Endometrium (tissue), 2 donors: ENCODE results near the gene MYO5A.
"Not testable (repeated sequence)": the region's sequence is repeated elsewhere in the genome, so short reads cannot be mapped to it uniquely, and the experiment has no call there.

ENCODE experiments used
- FAIRE-seq: peaks from 2 replicates; lab custom pipeline; 2012; peaks lifted over from hg19 to GRCh38; lab: Jason Lieb, UNC
- donor health status: control.
- donor health status: control.

Gene MYO5A

GRCh38 chr15:52288051-52288942 is 240.4 kb downstream of the MYO5A start:
- no peak for FAIRE-seq

- no peak for FAIRE-seq
Observed at GRCh38 chr15:52287114-52287513, 241.6 kb downstream of the MYO5A start.

GRCh38 chr15:52285941-52286340 is 242.7 kb downstream of the MYO5A start:
- not testable (repeated sequence) for FAIRE-seq

- FAIRE-seq: no peak
Observed at GRCh38 chr15:52284164-52284563, 244.5 kb downstream of the MYO5A start.

DNA sequence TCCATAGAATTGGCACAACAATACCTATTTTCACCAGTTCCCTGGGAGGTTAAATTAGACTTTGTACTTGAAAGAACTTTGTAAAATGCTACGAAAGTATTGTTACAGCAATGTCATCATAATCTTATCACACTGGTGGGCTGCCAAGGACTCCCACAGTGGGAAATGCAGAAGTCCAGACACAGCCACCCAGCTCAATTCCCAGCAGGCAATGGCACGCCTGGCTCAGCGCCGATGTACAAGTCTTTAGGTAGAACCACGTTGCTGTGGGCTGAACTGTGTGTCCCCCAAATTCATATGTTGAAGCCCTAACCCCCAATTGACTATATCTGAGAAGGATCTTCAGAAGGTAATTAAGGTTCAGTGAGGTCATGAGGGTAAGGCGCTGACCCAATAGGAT is 245.4 kb downstream of the MYO5A start:
- FAIRE-seq: no peak

DNA sequence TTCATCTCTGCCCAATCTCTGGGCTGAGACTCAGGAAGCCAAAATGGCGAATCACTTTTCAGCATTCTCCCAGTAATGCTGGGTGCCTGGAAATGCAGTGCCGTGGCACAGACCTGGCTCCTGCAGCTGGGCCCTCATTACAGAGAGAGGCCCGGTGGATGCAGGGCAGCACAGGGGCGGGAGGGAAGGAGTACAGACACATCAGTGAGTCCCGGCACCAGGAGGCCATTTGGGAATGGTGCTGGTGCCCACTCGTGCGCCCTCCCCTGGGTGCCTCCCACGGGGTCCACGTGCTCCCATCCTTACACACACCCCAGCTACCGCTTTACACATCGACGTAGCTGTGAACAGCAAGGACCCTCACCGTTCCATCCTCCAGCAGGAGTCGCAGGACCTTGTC is 246.3 kb downstream of the MYO5A start:
- FAIRE-seq: no peak

DNA sequence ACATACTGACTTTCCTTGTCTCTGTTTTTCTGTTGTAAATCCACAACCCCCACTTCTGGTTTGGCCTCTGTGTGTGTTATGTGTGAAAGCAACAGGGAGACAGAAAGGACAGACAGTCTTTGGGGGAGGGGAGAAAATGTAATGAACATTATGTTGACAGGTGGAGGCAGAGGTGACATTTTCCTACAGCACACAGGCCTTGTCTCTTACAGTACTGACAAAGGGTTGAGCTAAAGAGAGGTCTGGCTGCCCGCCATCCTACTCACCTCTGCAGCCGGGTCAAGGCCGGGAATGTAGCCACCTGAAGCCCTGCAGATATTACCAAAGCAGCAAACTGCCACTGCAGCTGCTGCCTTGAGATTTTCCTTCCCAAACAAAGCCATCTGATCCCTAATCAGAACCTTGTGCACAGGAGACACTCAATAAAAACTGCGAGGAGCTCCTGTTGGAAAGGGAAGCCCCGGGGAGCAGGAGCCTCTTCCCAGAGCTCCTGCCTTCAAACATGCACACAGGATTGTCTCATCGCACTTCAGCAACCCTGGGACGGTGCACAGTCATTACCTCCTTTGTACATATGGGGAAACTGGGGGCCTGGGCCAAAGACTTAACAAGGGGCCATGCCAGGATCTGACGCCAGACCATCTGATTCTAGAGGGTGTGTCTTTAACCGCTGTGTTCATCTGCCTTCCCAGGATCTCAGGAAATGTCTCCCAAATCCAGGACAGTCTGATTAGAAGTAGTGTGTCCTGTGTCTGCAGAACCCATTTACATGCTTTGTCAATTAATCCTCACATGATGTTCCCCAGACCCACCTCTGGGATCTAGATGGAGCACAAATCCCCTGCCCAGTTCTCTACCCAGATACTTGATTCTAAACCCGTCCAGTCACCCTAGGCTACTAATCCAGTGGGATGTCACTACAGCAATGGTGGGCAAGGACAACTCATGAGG is 247.3 kb downstream of the MYO5A start:
- no peak for FAIRE-seq

DNA sequence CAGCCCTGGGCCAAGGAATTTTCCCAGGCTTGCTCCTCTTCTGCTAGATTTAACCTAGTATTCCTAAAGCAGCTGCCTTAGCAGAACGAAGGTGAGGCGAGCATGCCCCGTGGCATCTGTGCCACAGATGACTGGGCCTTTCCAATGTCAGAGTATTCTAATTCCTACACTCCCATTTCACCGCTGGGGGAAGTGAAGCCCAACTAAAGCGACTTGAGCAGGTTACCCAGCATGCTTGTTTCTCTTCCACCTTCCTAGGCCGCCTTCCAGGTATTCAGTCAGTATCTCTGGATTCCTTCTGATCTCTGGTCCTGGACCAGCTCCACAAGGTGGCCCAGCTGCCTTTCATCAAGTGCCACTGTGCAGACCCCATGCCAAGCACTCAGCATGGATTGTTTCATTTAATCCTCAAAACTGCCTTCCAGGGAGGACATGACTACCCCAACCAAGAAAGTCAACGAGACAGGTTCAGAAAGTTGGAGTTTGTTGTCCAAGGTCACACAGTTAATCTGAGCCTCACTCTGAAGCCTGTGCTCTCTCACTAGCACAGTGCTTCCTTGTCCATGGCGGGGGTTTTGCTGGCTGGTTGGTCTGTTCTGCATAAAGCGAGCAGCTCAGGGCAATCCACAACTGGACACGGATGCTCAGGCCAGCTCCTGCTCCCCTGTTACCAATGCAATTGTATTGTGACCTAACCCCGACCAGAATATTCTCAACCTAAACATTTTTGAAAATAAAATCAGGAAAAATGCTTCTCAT is 248.2 kb downstream of the MYO5A start:
- FAIRE-seq: no peak

GRCh38 chr15:52278636-52279367 is 249.9 kb downstream of the MYO5A start:
- no peak for FAIRE-seq

GRCh38 chr15:52278135-52278534 is 250.5 kb downstream of the MYO5A start:
- no peak for FAIRE-seq

- FAIRE-seq: no peak
Observed at GRCh38 chr15:52277575-52277974, 251.1 kb downstream of the MYO5A start.

- FAIRE-seq: no peak
Observed at GRCh38 chr15:52276256-52276770, 252.4 kb downstream of the MYO5A start.

DNA sequence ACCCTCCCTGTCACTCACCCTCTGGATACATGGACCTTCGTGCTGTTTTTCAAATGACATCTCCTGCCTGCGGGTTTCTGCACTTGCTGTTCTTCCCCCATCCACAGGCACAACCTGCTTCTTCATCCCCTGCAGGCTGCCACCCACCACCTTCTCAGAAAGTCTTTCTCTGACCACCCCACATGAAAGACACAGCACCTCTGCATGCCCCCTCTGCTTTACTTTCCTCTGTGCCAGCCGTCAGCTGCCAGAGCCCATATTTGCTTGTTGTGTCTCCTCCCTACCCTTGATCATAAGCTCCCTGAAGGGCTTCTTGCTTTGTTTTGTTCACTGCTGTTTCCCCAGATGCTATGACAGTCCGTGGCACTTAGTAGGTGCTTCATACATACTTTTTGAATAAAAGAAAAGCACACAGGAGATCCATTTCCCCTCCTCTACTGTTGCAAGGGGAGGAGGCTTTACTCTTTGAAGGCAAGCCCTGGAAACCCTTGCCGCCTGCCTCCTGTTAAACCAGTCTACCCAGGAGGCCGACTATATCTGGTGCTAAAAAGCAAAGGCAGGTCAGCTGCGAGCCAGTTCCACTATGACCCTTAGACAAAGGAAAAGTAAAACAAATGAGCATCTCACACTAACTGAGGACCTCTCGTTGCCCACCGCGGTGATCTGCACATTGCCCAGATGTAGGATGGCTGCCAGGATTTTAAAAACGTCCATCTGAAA is 265.0 kb downstream of the MYO5A start:
- no peak for FAIRE-seq

GRCh38 chr15:52262364-52262763 is 266.3 kb downstream of the MYO5A start:
- FAIRE-seq: no peak

- no peak for FAIRE-seq
Observed at GRCh38 chr15:52261498-52262242, 267.0 kb downstream of the MYO5A start.

- no peak for FAIRE-seq
Observed at GRCh38 chr15:52261026-52261425, 267.7 kb downstream of the MYO5A start.

GRCh38 chr15:52259503-52259902 is 269.2 kb downstream of the MYO5A start:
- no peak for FAIRE-seq

DNA sequence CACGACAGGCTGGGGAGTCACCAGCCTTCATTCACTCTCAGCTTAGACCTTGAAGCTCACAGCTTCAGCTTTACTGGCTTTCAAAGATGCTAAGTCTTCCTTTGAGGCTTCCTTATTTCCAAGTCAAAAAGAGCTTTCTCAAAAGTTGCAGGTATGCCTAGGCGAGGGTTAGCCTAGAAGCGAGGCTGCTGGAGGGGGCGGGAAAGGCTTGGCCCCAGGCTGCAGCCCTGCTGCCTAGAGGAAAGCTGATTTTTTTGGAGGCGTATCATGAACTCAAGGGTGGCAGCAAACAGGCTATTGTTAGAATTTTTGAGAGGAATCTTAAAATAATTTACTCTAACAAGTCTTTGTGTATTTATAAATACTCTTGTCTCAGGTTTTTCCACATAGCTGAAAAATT is 270.2 kb downstream of the MYO5A start:
- FAIRE-seq: no peak

DNA sequence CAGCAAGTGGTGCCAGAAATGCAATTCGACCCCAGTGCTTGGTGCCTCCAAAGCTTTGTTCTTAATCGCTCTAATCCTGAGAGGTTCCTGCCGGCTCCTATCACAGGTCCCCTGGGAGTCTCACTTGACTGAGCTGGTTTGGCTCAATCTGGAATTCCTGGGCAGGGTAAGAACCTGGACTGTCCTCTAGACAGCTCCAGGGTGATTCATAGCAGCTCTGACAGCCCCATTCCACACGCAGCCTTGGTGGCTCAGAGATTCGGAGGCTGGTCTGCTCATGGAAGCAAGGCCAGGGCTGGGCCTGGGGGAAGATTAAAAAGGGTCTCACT is 271.0 kb downstream of the MYO5A start:
- FAIRE-seq: no peak
